Measurements from ENCODE around the gene SPAG8. TPM values are rescaled to one million over a fixed set of nuclear protein-coding genes. Genes with fewer than 3 reads are reported as not detected.

SPAG8 gene
- total RNA-seq, 1 donor from 2014 or later, result not detected

- no peak overlapping the region for H3K4me3 ChIP-seq (ENCODE audit: low read depth, low read length)
- TF ChIP-seq CTCF (IDR thresholded peaks at IDR 0.05; ENCODE audit: insufficient read depth, low read length, poor library complexity, severe bottlenecking), result peak; percentile 18
- DNase-seq (ENCODE audit: low read depth), result no peak
- no peaks in the 10 kb centered on the region for H3K27me3 ChIP-seq (ENCODE audit: control insufficient read depth, insufficient read depth, low read length)
- no peaks in the 10 kb centered on the region for H3K36me3 ChIP-seq (ENCODE audit: control insufficient read depth, insufficient read depth, low read length)
Measured at GRCh38 chr9:35835216-35835632, 23.2 kb upstream of the SPAG8 start.

GRCh38 chr9:35834260-35835215 is 22.5 kb upstream of the SPAG8 start:
- H3K4me3 ChIP-seq (ENCODE audit: low read depth, low read length), result no peak overlapping the region
- no peaks in the 10 kb centered on the region for H3K27me3 ChIP-seq (ENCODE audit: control insufficient read depth, insufficient read depth, low read length)
- TF ChIP-seq CTCF (IDR thresholded peaks at IDR 0.05; ENCODE audit: insufficient read depth, low read length, poor library complexity, severe bottlenecking), result no peak
- H3K36me3 ChIP-seq (ENCODE audit: control insufficient read depth, insufficient read depth, low read length), result no peaks in the 10 kb centered on the region
- no peak for DNase-seq (ENCODE audit: low read depth)

GRCh38 chr9:35832814-35833213 is 20.8 kb upstream of the SPAG8 start:
- Histone ChIP-seq H3K36me3 (ENCODE audit: control insufficient read depth, insufficient read depth, low read length) (no peaks in the 10 kb centered on the region), H3K27me3 (ENCODE audit: control insufficient read depth, insufficient read depth, low read length) (no peaks in the 10 kb centered on the region), H3K4me3 (ENCODE audit: low read depth, low read length) (no peak overlapping the region)
- DNase-seq (ENCODE audit: low read depth), result no peak
- TF ChIP-seq CTCF (IDR thresholded peaks at IDR 0.05; ENCODE audit: insufficient read depth, low read length, poor library complexity, severe bottlenecking), result no peak

GRCh38 chr9:35831040-35831439 is 19.0 kb upstream of the SPAG8 start:
- H3K36me3 ChIP-seq (ENCODE audit: control insufficient read depth, insufficient read depth, low read length), result no peaks in the 10 kb centered on the region
- H3K27me3 ChIP-seq (ENCODE audit: control insufficient read depth, insufficient read depth, low read length), result no peaks in the 10 kb centered on the region
- no peak for TF ChIP-seq CTCF (IDR thresholded peaks at IDR 0.05; ENCODE audit: insufficient read depth, low read length, poor library complexity, severe bottlenecking)
- DNase-seq (ENCODE audit: low read depth), result no peak
- no peak overlapping the region for H3K4me3 ChIP-seq (ENCODE audit: low read depth, low read length)

GRCh38 chr9:35829764-35830096 is 17.7 kb upstream of the SPAG8 start:
- DNase-seq (ENCODE audit: low read depth), result no peak
- H3K4me3 ChIP-seq (ENCODE audit: low read depth, low read length), result peak overlapping the region; percentile 54

More at GRCh38 chr9:35829764-35830096, 17.7 kb upstream of the SPAG8 start:
- TF ChIP-seq CTCF (IDR thresholded peaks at IDR 0.05; ENCODE audit: insufficient read depth, low read length, poor library complexity, severe bottlenecking), result no peak
- Histone ChIP-seq H3K27me3 (ENCODE audit: control insufficient read depth, insufficient read depth, low read length) (no peaks in the 10 kb centered on the region), H3K36me3 (ENCODE audit: control insufficient read depth, insufficient read depth, low read length) (no peaks in the 10 kb centered on the region)
